ENCODE data around the gene SLC25A13.

The SLC25A13 gene

DNA sequence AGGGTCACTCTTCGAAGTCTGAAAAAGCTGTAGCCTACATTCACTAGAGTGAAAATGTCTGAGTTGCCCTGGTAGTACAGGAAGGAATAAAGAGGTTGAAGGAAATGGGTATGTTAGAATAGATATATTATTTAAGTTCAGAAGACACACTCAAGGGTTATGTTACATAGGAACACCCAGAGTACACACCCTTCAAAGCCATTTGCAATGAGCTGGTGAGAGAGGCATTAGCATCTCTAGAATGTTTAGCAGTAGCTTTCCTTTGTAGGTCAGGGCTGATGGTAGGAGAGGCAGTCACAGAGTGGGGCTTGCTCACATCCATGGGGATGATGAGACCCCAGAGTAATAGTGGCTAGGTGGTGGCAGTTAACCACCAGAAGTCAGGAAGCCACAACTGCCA lies 221.2 kb downstream of the SLC25A13 start:
- Histone ChIP-seq H4K91ac (ENCODE audit: low read depth, low read length) (no peak overlapping the region), H3K27ac (ENCODE audit: low read depth, low read length) (no peak overlapping the region), H2BK5ac (ENCODE audit: low read depth, low read length, poor library complexity) (no peak overlapping the region), H3K79me1 (ENCODE audit: low read length) (no peaks in the 10 kb centered on the region), H4K8ac (ENCODE audit: low read depth, low read length) (no peak overlapping the region), H3K9ac (ENCODE audit: low read length) (no peak overlapping the region), H2BK12ac (ENCODE audit: low read length) (no peak overlapping the region), H3K23ac (ENCODE audit: low read length) (no peak overlapping the region), H3K79me2 (ENCODE audit: control insufficient read depth, insufficient read depth, low read length, poor library complexity) (no peaks in the 10 kb centered on the region), H2BK120ac (ENCODE audit: insufficient read depth, low read length, poor library complexity) (no peak overlapping the region), H2AFZ (ENCODE audit: insufficient read depth, low read length, poor library complexity) (no peak overlapping the region), H3K14ac (ENCODE audit: low read length) (no peak overlapping the region), H3K4ac (ENCODE audit: low read depth, low read length) (no peak overlapping the region), H3K4me2 (ENCODE audit: low read length) (no peak overlapping the region), H2AK5ac (ENCODE audit: low read length) (no peak overlapping the region), H3K9me3 (ENCODE audit: insufficient read depth, low read depth, low read length) (no peaks in the 10 kb centered on the region), H3K4me1 (ENCODE audit: control insufficient read depth in 1 of 2, insufficient read depth in 2 of 2, low read length in 2 of 2) (no peaks in the 10 kb centered on the region), H3K27me3 (ENCODE audit: insufficient read depth, low read length) (no peaks in the 10 kb centered on the region), H3K36me3 (ENCODE audit: control insufficient read depth in 1 of 2, insufficient read depth in 2 of 2, low read length in 2 of 2) (no peaks in the 10 kb centered on the region), H3K4me3 (ENCODE audit: low read depth, low read length) (no peak overlapping the region), H4K12ac (ENCODE audit: low read depth, low read length) (no peak overlapping the region), H3K18ac (ENCODE audit: low read length) (no peak overlapping the region)
- no peak for DNase-seq
- WGBS (ENCODE audit: extremely low coverage, insufficient coverage, insufficient read length) = no CpG with 5 or more reads among the region's 1 CpG

DNA sequence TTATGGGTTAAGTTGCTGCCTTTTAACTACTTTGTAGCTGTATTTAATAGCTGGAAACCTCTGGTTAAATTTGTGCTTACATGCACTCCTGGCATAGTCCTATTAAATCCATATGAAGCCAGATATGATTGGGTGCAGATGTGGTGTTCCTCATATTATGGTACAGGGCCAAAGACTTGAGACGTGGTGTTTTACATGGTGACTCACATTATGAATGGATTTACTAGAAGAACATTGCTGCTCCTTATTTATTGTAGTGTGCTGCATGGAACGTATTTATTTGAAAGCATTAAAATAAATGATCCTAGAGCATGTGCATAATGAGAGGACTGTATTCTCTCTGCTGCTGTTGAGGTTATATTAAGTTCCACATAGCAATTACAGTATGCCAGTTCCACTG lies 224.1 kb downstream of the SLC25A13 start:
- no peak for DNase-seq
- no CpG with 5 or more reads among the region's 2 CpGs for WGBS (ENCODE audit: extremely low coverage, insufficient coverage, insufficient read length)

DNA sequence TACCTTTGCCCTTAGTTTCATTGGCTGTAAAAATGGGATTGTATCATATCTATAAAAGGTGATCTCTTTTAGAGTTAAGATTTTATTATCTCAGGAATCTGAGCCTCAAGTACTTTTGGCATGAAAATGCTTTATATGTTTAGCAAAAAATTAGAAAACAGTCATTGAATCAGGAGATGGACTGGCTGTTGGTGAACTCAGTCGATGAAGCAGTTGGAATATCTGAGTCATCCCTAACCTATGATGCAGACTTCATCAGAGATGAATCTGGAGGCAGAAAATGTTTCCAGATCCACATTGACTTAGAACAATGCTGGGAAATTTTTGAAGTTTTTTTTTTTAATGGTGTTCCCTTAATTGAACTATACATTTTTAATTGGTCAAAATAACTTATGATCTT lies 228.5 kb downstream of the SLC25A13 start:
- no peak overlapping the region for H4K91ac ChIP-seq (ENCODE audit: low read depth, low read length)
- H2BK12ac ChIP-seq (ENCODE audit: low read length) = no peak overlapping the region
- H3K23ac ChIP-seq (ENCODE audit: low read length) = no peak overlapping the region
- no peaks in the 10 kb centered on the region for H3K79me1 ChIP-seq (ENCODE audit: low read length)
- no peak overlapping the region for H3K4me2 ChIP-seq (ENCODE audit: low read length)
- H2BK120ac ChIP-seq (ENCODE audit: insufficient read depth, low read length, poor library complexity) = no peak overlapping the region
- H3K36me3 ChIP-seq (ENCODE audit: control insufficient read depth in 1 of 2, insufficient read depth in 2 of 2, low read length in 2 of 2) = no peaks in the 10 kb centered on the region
- H2BK5ac ChIP-seq (ENCODE audit: low read depth, low read length, poor library complexity) = no peak overlapping the region
- DNase-seq = peak in 1 of 2 donors; percentile 16
- H3K79me2 ChIP-seq (ENCODE audit: control insufficient read depth, insufficient read depth, low read length, poor library complexity) = no peaks in the 10 kb centered on the region
- H3K9ac ChIP-seq (ENCODE audit: low read length) = no peak overlapping the region
- H3K9me3 ChIP-seq (ENCODE audit: insufficient read depth, low read depth, low read length) = no peaks in the 10 kb centered on the region
- H3K27me3 ChIP-seq (ENCODE audit: insufficient read depth, low read length) = no peaks in the 10 kb centered on the region
- no peaks in the 10 kb centered on the region for H3K4me1 ChIP-seq (ENCODE audit: control insufficient read depth in 1 of 2, insufficient read depth in 2 of 2, low read length in 2 of 2)
- H3K14ac ChIP-seq (ENCODE audit: low read length) = no peak overlapping the region
- H3K4ac ChIP-seq (ENCODE audit: low read depth, low read length) = no peak overlapping the region
- no peak overlapping the region for H2AFZ ChIP-seq (ENCODE audit: insufficient read depth, low read length, poor library complexity)
- H2AK5ac ChIP-seq (ENCODE audit: low read length) = no peak overlapping the region
- no peak overlapping the region for H3K4me3 ChIP-seq (ENCODE audit: low read depth, low read length)
- H4K12ac ChIP-seq (ENCODE audit: low read depth, low read length) = no peak overlapping the region
- H3K18ac ChIP-seq (ENCODE audit: low read length) = no peak overlapping the region
- WGBS (ENCODE audit: extremely low coverage, insufficient coverage, insufficient read length) = no CpG with 5 or more reads among the region's 1 CpG
- H4K8ac ChIP-seq (ENCODE audit: low read depth, low read length) = no peak overlapping the region
- H3K27ac ChIP-seq (ENCODE audit: low read depth, low read length) = no peak overlapping the region

More for the DNA sequence above, 224.1 kb downstream of the SLC25A13 start:
- no peak overlapping the region for H3K27ac ChIP-seq (ENCODE audit: low read depth, low read length)
- no peaks in the 10 kb centered on the region for H3K79me1 ChIP-seq (ENCODE audit: low read length)
- no peak overlapping the region for H2BK12ac ChIP-seq (ENCODE audit: low read length)
- no peak overlapping the region for H4K91ac ChIP-seq (ENCODE audit: low read depth, low read length)
- no peak overlapping the region for H2AK5ac ChIP-seq (ENCODE audit: low read length)
- no peaks in the 10 kb centered on the region for H3K27me3 ChIP-seq (ENCODE audit: insufficient read depth, low read length)
- no peak overlapping the region for H3K18ac ChIP-seq (ENCODE audit: low read length)
- no peaks in the 10 kb centered on the region for H3K9me3 ChIP-seq (ENCODE audit: insufficient read depth, low read depth, low read length)
- no peaks in the 10 kb centered on the region for H3K4me1 ChIP-seq (ENCODE audit: control insufficient read depth in 1 of 2, insufficient read depth in 2 of 2, low read length in 2 of 2)
- H3K14ac ChIP-seq (ENCODE audit: low read length) = no peak overlapping the region
- H3K4me3 ChIP-seq (ENCODE audit: low read depth, low read length) = no peak overlapping the region
- H3K9ac ChIP-seq (ENCODE audit: low read length) = no peak overlapping the region
- H2BK5ac ChIP-seq (ENCODE audit: low read depth, low read length, poor library complexity) = no peak overlapping the region
- H3K36me3 ChIP-seq (ENCODE audit: control insufficient read depth in 1 of 2, insufficient read depth in 2 of 2, low read length in 2 of 2) = no peaks in the 10 kb centered on the region
- no peak overlapping the region for H3K4me2 ChIP-seq (ENCODE audit: low read length)
- no peaks in the 10 kb centered on the region for H3K79me2 ChIP-seq (ENCODE audit: control insufficient read depth, insufficient read depth, low read length, poor library complexity)
- no peak overlapping the region for H4K8ac ChIP-seq (ENCODE audit: low read depth, low read length)
- no peak overlapping the region for H4K12ac ChIP-seq (ENCODE audit: low read depth, low read length)
- H3K4ac ChIP-seq (ENCODE audit: low read depth, low read length) = no peak overlapping the region
- H2BK120ac ChIP-seq (ENCODE audit: insufficient read depth, low read length, poor library complexity) = no peak overlapping the region
- no peak overlapping the region for H3K23ac ChIP-seq (ENCODE audit: low read length)
- no peak overlapping the region for H2AFZ ChIP-seq (ENCODE audit: insufficient read depth, low read length, poor library complexity)

DNA sequence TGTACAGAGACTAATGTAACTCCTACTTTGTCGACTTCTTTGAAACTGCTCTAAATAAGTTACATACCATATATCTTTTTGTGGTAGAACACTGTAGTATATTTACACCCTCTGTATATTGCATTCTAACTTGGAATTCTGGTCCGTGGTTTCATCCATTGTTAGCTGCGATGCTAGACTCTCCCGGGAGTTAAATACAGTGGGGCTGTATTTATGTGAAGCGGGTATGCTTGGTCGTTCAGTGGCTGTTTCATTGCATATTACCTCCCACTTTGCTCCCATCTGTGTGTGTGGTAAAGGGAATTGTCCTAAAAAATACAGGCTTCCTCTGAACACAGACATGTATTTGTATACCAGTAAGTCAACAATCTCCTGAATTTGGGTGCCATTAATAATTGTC lies 231.1 kb downstream of the SLC25A13 start:
- WGBS (ENCODE audit: extremely low coverage, insufficient coverage, insufficient read length) = no CpG with 5 or more reads among the region's 6 CpGs
- Histone ChIP-seq H4K91ac (ENCODE audit: low read depth, low read length) (no peak overlapping the region), H3K4me2 (ENCODE audit: low read length) (no peak overlapping the region), H3K79me2 (ENCODE audit: control insufficient read depth, insufficient read depth, low read length, poor library complexity) (no peaks in the 10 kb centered on the region), H4K8ac (ENCODE audit: low read depth, low read length) (no peak overlapping the region), H3K4me1 (ENCODE audit: control insufficient read depth in 1 of 2, insufficient read depth in 2 of 2, low read length in 2 of 2) (no peaks in the 10 kb centered on the region), H2BK120ac (ENCODE audit: insufficient read depth, low read length, poor library complexity) (no peak overlapping the region), H3K79me1 (ENCODE audit: low read length) (no peaks in the 10 kb centered on the region), H3K27me3 (ENCODE audit: insufficient read depth, low read length) (no peaks in the 10 kb centered on the region), H3K4me3 (ENCODE audit: low read depth, low read length) (no peak overlapping the region), H2BK12ac (ENCODE audit: low read length) (no peak overlapping the region), H3K14ac (ENCODE audit: low read length) (no peak overlapping the region), H3K9ac (ENCODE audit: low read length) (no peak overlapping the region), H3K4ac (ENCODE audit: low read depth, low read length) (no peak overlapping the region), H4K12ac (ENCODE audit: low read depth, low read length) (no peak overlapping the region), H3K36me3 (ENCODE audit: control insufficient read depth in 1 of 2, insufficient read depth in 2 of 2, low read length in 2 of 2) (no peaks in the 10 kb centered on the region), H2AFZ (ENCODE audit: insufficient read depth, low read length, poor library complexity) (no peak overlapping the region), H3K23ac (ENCODE audit: low read length) (no peak overlapping the region), H3K18ac (ENCODE audit: low read length) (no peak overlapping the region), H2BK5ac (ENCODE audit: low read depth, low read length, poor library complexity) (no peak overlapping the region), H3K27ac (ENCODE audit: low read depth, low read length) (no peak overlapping the region), H3K9me3 (ENCODE audit: insufficient read depth, low read depth, low read length) (no peaks in the 10 kb centered on the region), H2AK5ac (ENCODE audit: low read length) (no peak overlapping the region)
- DNase-seq = no peak
